BLaER1 (cell line): ENCODE data around the gene ARSB.

Experiments used
- H3K27ac ChIP-seq: shearing (Covaris generic); formaldehyde crosslinking; 2 replicates; pipeline ENCODE4 v1.8.1; 2022
- H3K27me3 ChIP-seq: shearing (Covaris generic); formaldehyde crosslinking; 2 replicates; pipeline ENCODE4 v1.8.1; 2022
- H3K36me3 ChIP-seq: shearing (Covaris generic); formaldehyde crosslinking; 2 replicates; pipeline ENCODE4 v1.8.1; 2022
- H3K4me1 ChIP-seq: shearing (Covaris generic); formaldehyde crosslinking; 2 replicates; pipeline ENCODE4 v1.8.1; 2022
- H3K4me2 ChIP-seq: shearing (Covaris generic); formaldehyde crosslinking; 2 replicates; pipeline ENCODE4 v1.8.1; 2022
- H3K4me3 ChIP-seq: shearing (Covaris generic); formaldehyde crosslinking; 2 replicates; pipeline ENCODE4 v1.8.1; 2022
- H3K9ac ChIP-seq: shearing (Covaris generic); formaldehyde crosslinking; 2 replicates; pipeline ENCODE4 v1.8.1; 2022
- H3K9me3 ChIP-seq: shearing (Covaris generic); formaldehyde crosslinking; 2 replicates; pipeline ENCODE4 v1.8.1; 2022
- H4K20me1 ChIP-seq: shearing (Covaris generic); formaldehyde crosslinking; 2 replicates; pipeline ENCODE4 v1.8.1; 2022
- Cebpa-rat ChIP-seq: shearing (Covaris generic); IDR thresholded peaks from 2 replicates; pipeline ENCODE4 v1.8.1; 2022

ARSB gene

GRCh38 chr5:78824831-78825281, 160.3 kb downstream of the ARSB start:
- Histone ChIP-seq H3K4me1 (peaks cover 11% of the 10 kb centered on the region; the same call in 1 of the 2 replicates), H4K20me1 (no peaks in the 10 kb centered on the region), H3K27me3 (no peaks in the 10 kb centered on the region), H3K9me3 (no peaks in the 10 kb centered on the region), H3K27ac (no peak overlapping the region), H3K9ac (no peak overlapping the region), H3K4me2 (no peak overlapping the region), H3K36me3 (no peaks in the 10 kb centered on the region; the same call in 1 of the 2 replicates), H3K4me3 (no peak overlapping the region)
- no peak for TF ChIP-seq Cebpa-rat

GRCh38 chr5:78823196-78823595, 161.9 kb downstream of the ARSB start:
- no peak overlapping the region for H3K4me3 ChIP-seq
- TF ChIP-seq Cebpa-rat: no peak
- no peaks in the 10 kb centered on the region for H3K9me3 ChIP-seq
- H4K20me1 ChIP-seq: no peaks in the 10 kb centered on the region
- H3K36me3 ChIP-seq: no peaks in the 10 kb centered on the region; the same call in 1 of the 2 replicates
- peaks cover 11% of the 10 kb centered on the region; the same call in 1 of the 2 replicates for H3K4me1 ChIP-seq
- no peak overlapping the region for H3K27ac ChIP-seq
- no peaks in the 10 kb centered on the region for H3K27me3 ChIP-seq
- no peak overlapping the region for H3K4me2 ChIP-seq
- H3K9ac ChIP-seq: no peak overlapping the region

- Histone ChIP-seq H4K20me1 (no peaks in the 10 kb centered on the region), H3K27ac (no peak overlapping the region), H3K4me2 (no peak overlapping the region), H3K4me3 (no peak overlapping the region), H3K9ac (no peak overlapping the region), H3K36me3 (no peaks in the 10 kb centered on the region; the same call in 1 of the 2 replicates), H3K4me1 (peaks cover 7% of the 10 kb centered on the region; the same call in 1 of the 2 replicates), H3K9me3 (no peaks in the 10 kb centered on the region), H3K27me3 (no peaks in the 10 kb centered on the region)
- TF ChIP-seq Cebpa-rat: no peak
These were observed 163.5 kb downstream of the ARSB start for GRCh38 chr5:78821536-78822021.

GRCh38 chr5:78819707-78820106, 165.4 kb downstream of the ARSB start:
- no peak for TF ChIP-seq Cebpa-rat
- H3K27ac ChIP-seq: no peak overlapping the region
- no peaks in the 10 kb centered on the region for H3K36me3 ChIP-seq
- no peaks in the 10 kb centered on the region for H3K4me1 ChIP-seq
- H3K4me3 ChIP-seq: no peak overlapping the region
- no peaks in the 10 kb centered on the region for H3K9me3 ChIP-seq
- H3K27me3 ChIP-seq: no peaks in the 10 kb centered on the region
- no peaks in the 10 kb centered on the region for H4K20me1 ChIP-seq
- no peak overlapping the region for H3K4me2 ChIP-seq
- H3K9ac ChIP-seq: no peak overlapping the region

GRCh38 chr5:78819166-78819565, 165.9 kb downstream of the ARSB start:
- H3K4me2 ChIP-seq: no peak overlapping the region
- H4K20me1 ChIP-seq: no peaks in the 10 kb centered on the region
- H3K9ac ChIP-seq: no peak overlapping the region
- H3K9me3 ChIP-seq: no peaks in the 10 kb centered on the region
- no peak overlapping the region for H3K27ac ChIP-seq
- no peaks in the 10 kb centered on the region for H3K36me3 ChIP-seq
- TF ChIP-seq Cebpa-rat: no peak
- no peak overlapping the region for H3K4me3 ChIP-seq
- H3K27me3 ChIP-seq: no peaks in the 10 kb centered on the region
- H3K4me1 ChIP-seq: no peaks in the 10 kb centered on the region

GRCh38 chr5:78816143-78816765, 168.9 kb downstream of the ARSB start:
- no peaks in the 10 kb centered on the region for H3K27me3 ChIP-seq
- TF ChIP-seq Cebpa-rat: no peak
- H3K9me3 ChIP-seq: no peaks in the 10 kb centered on the region
- H4K20me1 ChIP-seq: no peaks in the 10 kb centered on the region
- H3K4me1 ChIP-seq: peaks cover 8% of the 10 kb centered on the region
- H3K4me3 ChIP-seq: no peak overlapping the region
- H3K9ac ChIP-seq: no peak overlapping the region
- H3K4me2 ChIP-seq: no peak overlapping the region
- no peaks in the 10 kb centered on the region for H3K36me3 ChIP-seq
- H3K27ac ChIP-seq: no peak overlapping the region

GRCh38 chr5:78813906-78814530, 171.1 kb downstream of the ARSB start:
- Histone ChIP-seq H3K4me1 (peaks cover 17% of the 10 kb centered on the region), H3K36me3 (no peaks in the 10 kb centered on the region)

GRCh38 chr5:78813286-78813685, 171.8 kb downstream of the ARSB start:
- TF ChIP-seq Cebpa-rat: no peak
- no peaks in the 10 kb centered on the region for H3K36me3 ChIP-seq
- H4K20me1 ChIP-seq: no peaks in the 10 kb centered on the region
- no peak overlapping the region for H3K4me2 ChIP-seq
- H3K27me3 ChIP-seq: no peaks in the 10 kb centered on the region
- H3K4me1 ChIP-seq: peaks cover 17% of the 10 kb centered on the region
- no peak overlapping the region for H3K9ac ChIP-seq
- H3K27ac ChIP-seq: no peak overlapping the region
- no peak overlapping the region for H3K4me3 ChIP-seq
- no peaks in the 10 kb centered on the region for H3K9me3 ChIP-seq

More at GRCh38 chr5:78813906-78814530, 171.1 kb downstream of the ARSB start:
- no peak overlapping the region for H3K4me3 ChIP-seq
- H4K20me1 ChIP-seq: no peaks in the 10 kb centered on the region
- no peak overlapping the region for H3K9ac ChIP-seq
- no peak overlapping the region for H3K4me2 ChIP-seq
- no peaks in the 10 kb centered on the region for H3K9me3 ChIP-seq
- no peaks in the 10 kb centered on the region for H3K27me3 ChIP-seq
- no peak overlapping the region for H3K27ac ChIP-seq
- no peak for TF ChIP-seq Cebpa-rat

- no peak for TF ChIP-seq Cebpa-rat
- Histone ChIP-seq H3K9ac (no peak overlapping the region), H3K36me3 (no peaks in the 10 kb centered on the region), H3K9me3 (no peaks in the 10 kb centered on the region), H3K4me1 (peaks cover 17% of the 10 kb centered on the region), H3K27me3 (no peaks in the 10 kb centered on the region), H3K4me2 (no peak overlapping the region), H3K27ac (no peak overlapping the region), H4K20me1 (no peaks in the 10 kb centered on the region), H3K4me3 (no peak overlapping the region)
These were observed 173.2 kb downstream of the ARSB start for GRCh38 chr5:78811866-78812265.

- Histone ChIP-seq H3K9ac (no peak overlapping the region), H3K4me1 (peaks cover 17% of the 10 kb centered on the region), H3K4me2 (no peak overlapping the region), H3K36me3 (no peaks in the 10 kb centered on the region), H3K4me3 (no peak overlapping the region), H3K27me3 (no peaks in the 10 kb centered on the region), H3K9me3 (no peaks in the 10 kb centered on the region), H3K27ac (no peak overlapping the region), H4K20me1 (no peaks in the 10 kb centered on the region)
- TF ChIP-seq Cebpa-rat: no peak
These were observed 173.8 kb downstream of the ARSB start for GRCh38 chr5:78811121-78811817.
